OCI-LY7 (cell line): ENCODE results near the gene LOX. TPM values are rescaled to one million over a fixed set of nuclear protein-coding genes. Genes with fewer than 3 reads are reported as not detected.
A peak's percentile ranks its signal among the peaks of the same experiment; 100 is the strongest.

ENCODE experiments used
- BruUV-seq: library from RNA; stranded (reverse); fragments of 400-500 nt; replicated peaks from 2 replicates; lab custom pipeline; 2021; lab: Mats Ljungman, UMichigan
- CTCF ChIA-PET: fragments of 300-600 bp; sonication (Branson Sonifier 250); formaldehyde crosslinking; loops from one replicate; lab custom pipeline; 2022; ENCODE audit warnings: antibody characterized with exemption; ENCODE audit not compliant: unreplicated experiment; lab: Charles Lee
- POLR2A ChIA-PET: fragments of 300-600 bp; sonication (Branson Sonifier 250); formaldehyde crosslinking; loops from one replicate; lab custom pipeline; 2022; ENCODE audit warnings: antibody characterized with exemption; lab: Charles Lee
- DNase-seq: peaks from one replicate; pipeline ENCODE4 v3.0.0-alpha.2; 2015; ENCODE audit warnings: low spot score
- H2AFZ ChIP-seq: fragments of 200-600 bp; sonication (generic), shearing (Covaris generic); 2 replicates; pipeline ENCODE4 v1.6.1; 2014; ENCODE audit warnings: mild to moderate bottlenecking, antibody characterized with exemption, low read length, moderate library complexity
- H3K27ac ChIP-seq: fragments of 200-600 bp; sonication (generic); 2 replicates; pipeline ENCODE4 v1.5.1; 2014; ENCODE audit warnings: mixed run types, low read depth, mild to moderate bottlenecking, moderate library complexity, low read length, inconsistent platforms; ENCODE audit not compliant: poor library complexity, severe bottlenecking
- H3K36me3 ChIP-seq: fragments of 200-600 bp; sonication (generic); 2 replicates; pipeline ENCODE4 v1.6.1; 2014; ENCODE audit warnings: mild to moderate bottlenecking, antibody characterized with exemption, low read length, moderate library complexity, mixed read lengths; ENCODE audit not compliant: insufficient read depth
- H3K4me1 ChIP-seq: fragments of 200-600 bp; sonication (generic); 2 replicates; pipeline ENCODE4 v1.5.1; 2014; ENCODE audit warnings: mild to moderate bottlenecking, low read length; ENCODE audit not compliant: insufficient read depth, poor library complexity, severe bottlenecking
- H3K4me2 ChIP-seq: fragments of 200-600 bp; sonication (generic); 2 replicates; pipeline ENCODE4 v1.6.1; 2014; ENCODE audit warnings: mild to moderate bottlenecking, low read length
- H3K4me3 ChIP-seq: fragments of 200-600 bp; sonication (generic); 2 replicates; pipeline ENCODE4 v1.5.1; 2014; ENCODE audit warnings: mild to moderate bottlenecking, low read depth, low read length; ENCODE audit not compliant: poor library complexity, severe bottlenecking
- H3K79me2 ChIP-seq: fragments of 200-600 bp; sonication (generic); 2 replicates; pipeline ENCODE4 v1.6.1; 2016; ENCODE audit warnings: low read depth, mild to moderate bottlenecking, low read length, moderate library complexity, mixed read lengths; ENCODE audit not compliant: insufficient read depth
- H3K9me2 ChIP-seq: fragments of 200-600 bp; sonication (generic); 2 replicates; pipeline ENCODE4 v1.6.1; 2016; ENCODE audit warnings: mild to moderate bottlenecking, low read length, mixed read lengths; ENCODE audit not compliant: insufficient read depth
- H3K9me3 ChIP-seq: fragments of 200-600 bp; sonication (generic); 2 replicates; pipeline ENCODE4 v1.6.1; 2014; ENCODE audit warnings: mild to moderate bottlenecking, mixed run types, low read length, mixed read lengths
- H4K20me1 ChIP-seq: fragments of 200-600 bp; sonication (generic); 2 replicates; pipeline ENCODE4 v1.6.1; 2014; ENCODE audit warnings: mild to moderate bottlenecking, antibody characterized with exemption, low read length, moderate library complexity, mixed read lengths; ENCODE audit not compliant: insufficient read depth
- CTCF ChIP-seq: fragments of 200-600 bp; sonication (generic); conservative IDR thresholded peaks from 2 replicates; pipeline ENCODE4 v1.5.1; 2014; ENCODE audit warnings: mild to moderate bottlenecking, antibody characterized with exemption, low read length, moderate library complexity, mixed read lengths
- EZH2phosphoT487 ChIP-seq: fragments of 200-600 bp; sonication (generic); IDR thresholded peaks from 2 replicates; pipeline ENCODE4 v1.6.1; 2018; ENCODE audit warnings: low read depth, borderline replicate concordance, mild to moderate bottlenecking, mixed run types, antibody characterized with exemption, low read length, moderate library complexity, mixed read lengths
- intact Hi-C: fragments of 100-400 bp; cut with micrococcal nuclease; formaldehyde crosslinking; loops from one replicate; pipeline ENCODE4 v1.10.0; 2022; ENCODE audit not compliant: unreplicated experiment
- total RNA-seq, 2 experiments: library from RNA; depleted of rRNA in 1 of 2; stranded (reverse); fragments of >200 nt in 1 of 2; shearing (Covaris generic) in 1 of 2; gene quantifications; 2 replicates each; pipeline ENCODE4 v1.2.3, GENCODE V29; 2014 to 2022

The LOX gene
- total RNA-seq, 2 experiments from 2014 or later: not detected

GRCh38 chr5:122093415-122094180, 15.5 kb upstream of the LOX start:
- CTCF ChIA-PET: no interaction called here
- Histone ChIP-seq H3K4me2 (no peak overlapping the region), H2AFZ (no peak overlapping the region), H3K9me2 (no peaks in the 10 kb centered on the region), H3K9me3 (no peaks in the 10 kb centered on the region), H3K79me2 (no peaks in the 10 kb centered on the region), H3K27ac (no peak overlapping the region), H4K20me1 (no peaks in the 10 kb centered on the region), H3K4me1 (no peaks in the 10 kb centered on the region), H3K36me3 (no peaks in the 10 kb centered on the region), H3K4me3 (no peak overlapping the region)
- POLR2A ChIA-PET: no interaction called here
- TF ChIP-seq CTCF (no peak), EZH2phosphoT487 (no peak)
- intact Hi-C loops: no loop called here
- DNase-seq: no peak
- no TSS peak for BruUV-seq

GRCh38 chr5:122091936-122092600, 14.0 kb upstream of the LOX start:
- Histone ChIP-seq H3K36me3 (no peaks in the 10 kb centered on the region), H3K79me2 (no peaks in the 10 kb centered on the region), H3K27ac (no peak overlapping the region), H3K4me1 (no peaks in the 10 kb centered on the region), H3K9me3 (no peaks in the 10 kb centered on the region), H3K4me2 (no peak overlapping the region), H3K4me3 (no peak overlapping the region), H3K9me2 (no peaks in the 10 kb centered on the region), H2AFZ (no peak overlapping the region), H4K20me1 (no peaks in the 10 kb centered on the region)
- no peak for DNase-seq
- no TSS peak for BruUV-seq
- TF ChIP-seq EZH2phosphoT487: no peak
- peak; percentile 53 for TF ChIP-seq CTCF
- ChIA-PET POLR2A (interaction anchor here (0.8 kb wide), 1 partner anchor 19 kb away, joined by 4 read pairs; no protein-coding TSS in a partner anchor), CTCF (no interaction called here)
- intact Hi-C loops: no loop called here
